ENCODE measurements around the gene CATSPER1.

DNA sequence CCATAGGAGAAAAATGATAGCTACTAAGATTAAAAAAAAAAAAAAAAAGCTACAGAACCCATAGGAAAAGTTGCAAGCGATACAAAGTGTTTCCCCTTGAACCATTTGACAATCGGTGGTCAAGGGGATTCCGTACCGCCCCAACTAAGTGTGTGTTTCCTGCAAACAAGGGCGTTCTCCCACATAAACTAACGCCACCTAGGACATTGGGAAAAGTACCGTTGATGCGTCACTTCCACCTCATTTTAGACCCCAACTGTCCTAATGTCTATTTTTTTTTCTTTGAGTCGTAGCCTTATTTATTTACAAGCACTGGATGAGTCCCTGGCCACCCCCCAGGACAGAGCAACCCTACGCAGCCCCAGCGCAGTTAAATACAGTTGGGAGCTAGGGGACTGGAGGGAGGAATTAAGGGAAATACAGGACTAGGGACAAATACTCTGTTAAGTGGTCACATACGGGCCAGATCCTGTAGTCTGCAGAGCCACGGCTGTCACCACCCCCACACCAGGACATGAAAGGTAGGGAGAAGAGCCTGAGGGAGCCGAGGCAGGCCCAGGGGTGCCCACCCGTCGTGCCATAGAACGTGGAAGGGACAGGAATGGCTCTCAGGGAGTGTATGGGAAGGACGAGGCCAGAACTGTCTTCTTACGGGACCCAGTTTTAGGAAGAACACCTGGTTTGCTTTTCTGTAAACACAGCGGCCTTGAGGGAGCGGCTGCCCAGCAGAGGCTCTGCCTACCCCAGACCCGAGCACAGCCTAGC is 43.3 kb downstream of the CATSPER1 start:
- no peak for TF ChIP-seq POLR2A (IDR thresholded peaks at IDR 0.05)
- TF ChIP-seq, protein P1, sequence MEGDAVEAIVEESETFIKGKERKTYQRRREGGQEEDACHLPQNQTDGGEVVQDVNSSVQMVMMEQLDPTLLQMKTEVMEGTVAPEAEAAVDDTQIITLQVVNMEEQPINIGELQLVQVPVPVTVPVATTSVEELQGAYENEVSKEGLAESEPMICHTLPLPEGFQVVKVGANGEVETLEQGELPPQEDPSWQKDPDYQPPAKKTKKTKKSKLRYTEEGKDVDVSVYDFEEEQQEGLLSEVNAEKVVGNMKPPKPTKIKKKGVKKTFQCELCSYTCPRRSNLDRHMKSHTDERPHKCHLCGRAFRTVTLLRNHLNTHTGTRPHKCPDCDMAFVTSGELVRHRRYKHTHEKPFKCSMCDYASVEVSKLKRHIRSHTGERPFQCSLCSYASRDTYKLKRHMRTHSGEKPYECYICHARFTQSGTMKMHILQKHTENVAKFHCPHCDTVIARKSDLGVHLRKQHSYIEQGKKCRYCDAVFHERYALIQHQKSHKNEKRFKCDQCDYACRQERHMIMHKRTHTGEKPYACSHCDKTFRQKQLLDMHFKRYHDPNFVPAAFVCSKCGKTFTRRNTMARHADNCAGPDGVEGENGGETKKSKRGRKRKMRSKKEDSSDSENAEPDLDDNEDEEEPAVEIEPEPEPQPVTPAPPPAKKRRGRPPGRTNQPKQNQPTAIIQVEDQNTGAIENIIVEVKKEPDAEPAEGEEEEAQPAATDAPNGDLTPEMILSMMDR (IDR thresholded peaks at IDR 0.05), result no peak

Measured in adrenal gland (tissue), 5 donors.